Neural crest cell (in vitro differentiated cells): Measurements from ENCODE around the gene ZBED3. TPM values are rescaled to one million over a fixed set of nuclear protein-coding genes. Genes with fewer than 3 reads are reported as not detected.

Experiments used
- DNase-seq: peaks from one replicate; pipeline ENCODE4 v3.0.0; 2021; ENCODE audit warnings: low read depth, mixed read lengths, low spot score
- H3K27ac Mint-ChIP-seq: one replicate; pipeline ENCODE4 v1.8.0; 2021; ENCODE audit warnings: mild to moderate bottlenecking, mixed read lengths; ENCODE audit not compliant: unreplicated experiment
- H3K27me3 Mint-ChIP-seq: 2 replicates; pipeline ENCODE4 v1.8.0; 2021; ENCODE audit warnings: low read depth, mild to moderate bottlenecking, mixed read lengths
- H3K36me3 Mint-ChIP-seq: 2 replicates; pipeline ENCODE4 v1.8.0; 2021; ENCODE audit warnings: low read depth, mild to moderate bottlenecking, mixed read lengths
- H3K4me1 Mint-ChIP-seq: 2 replicates; pipeline ENCODE4 v1.8.0; 2021; ENCODE audit warnings: mixed read lengths
- H3K4me3 Mint-ChIP-seq: one replicate; pipeline ENCODE4 v1.8.0; 2021; ENCODE audit warnings: mild to moderate bottlenecking, mixed read lengths
- H3K9me3 Mint-ChIP-seq: 2 replicates; pipeline ENCODE4 v1.8.0; 2021; ENCODE audit warnings: mixed read lengths
- CTCF ChIP-seq: fragments of 200-600 bp; sonication (generic); conservative IDR thresholded peaks from 2 replicates; pipeline ENCODE4 v1.5.0; 2021; ENCODE audit warnings: antibody characterized with exemption, mild to moderate bottlenecking
- total RNA-seq: library from RNA; stranded (reverse); gene quantifications from 2 replicates; pipeline ENCODE4 v1.2.1, GENCODE V29; 2021

The ZBED3 gene
- total RNA-seq, 1 donor from 2014 or later, result 12.2 TPM

- no peaks in the 10 kb centered on the region for H3K4me1 Mint-ChIP-seq
- no peak overlapping the region for H3K27ac Mint-ChIP-seq
- no peak overlapping the region for H3K4me3 Mint-ChIP-seq
- TF ChIP-seq CTCF, result no peak
- DNase-seq, result no peak
- peaks cover 3% of the 10 kb centered on the region for H3K9me3 Mint-ChIP-seq
- H3K27me3 Mint-ChIP-seq, result no peaks in the 10 kb centered on the region
- H3K36me3 Mint-ChIP-seq, result peaks cover 32% of the 10 kb centered on the region
These were observed 20.9 kb downstream of the ZBED3 start for GRCh38 chr5:77066184-77066583.

- no peak for TF ChIP-seq CTCF
- DNase-seq, result no peak
- Mint-ChIP-seq H3K27me3 (no peaks in the 10 kb centered on the region), H3K36me3 (peaks cover 30% of the 10 kb centered on the region), H3K4me3 (no peak overlapping the region), H3K27ac (no peak overlapping the region), H3K4me1 (no peaks in the 10 kb centered on the region), H3K9me3 (peaks cover 3% of the 10 kb centered on the region)
These were observed 21.8 kb downstream of the ZBED3 start for GRCh38 chr5:77065256-77065655.

GRCh38 chr5:77064040-77064439 lies 23.0 kb downstream of the ZBED3 start:
- no peak overlapping the region for H3K4me3 Mint-ChIP-seq
- no peaks in the 10 kb centered on the region for H3K4me1 Mint-ChIP-seq
- peaks cover under 1% of the 10 kb centered on the region for H3K9me3 Mint-ChIP-seq
- no peak for DNase-seq
- H3K36me3 Mint-ChIP-seq, result peaks cover 29% of the 10 kb centered on the region
- no peak overlapping the region for H3K27ac Mint-ChIP-seq
- no peaks in the 10 kb centered on the region for H3K27me3 Mint-ChIP-seq
- TF ChIP-seq CTCF, result no peak

- Mint-ChIP-seq H3K27me3 (no peaks in the 10 kb centered on the region), H3K4me1 (no peaks in the 10 kb centered on the region), H3K36me3 (peaks cover 18% of the 10 kb centered on the region)
These were observed 40.5 kb downstream of the ZBED3 start for GRCh38 chr5:77046416-77047073.

GRCh38 chr5:77035950-77036349 lies 51.1 kb downstream of the ZBED3 start:
- H3K4me1 Mint-ChIP-seq, result peaks cover 14% of the 10 kb centered on the region
- H3K36me3 Mint-ChIP-seq, result peaks cover 15% of the 10 kb centered on the region
- H3K27me3 Mint-ChIP-seq, result no peaks in the 10 kb centered on the region
- no peak for TF ChIP-seq CTCF
- no peaks in the 10 kb centered on the region for H3K9me3 Mint-ChIP-seq
- DNase-seq, result no peak
- H3K4me3 Mint-ChIP-seq, result no peak overlapping the region
- no peak overlapping the region for H3K27ac Mint-ChIP-seq

More at GRCh38 chr5:77046416-77047073, 40.5 kb downstream of the ZBED3 start:
- H3K9me3 Mint-ChIP-seq, result no peaks in the 10 kb centered on the region
- H3K27ac Mint-ChIP-seq, result no peak overlapping the region
- no peak overlapping the region for H3K4me3 Mint-ChIP-seq
- TF ChIP-seq CTCF, result no peak
- DNase-seq, result no peak
